Skin of body (tissue), 2 donors: ENCODE measurements around the gene FKBP1C. TPM values are rescaled to one million over a fixed set of nuclear protein-coding genes. Genes with fewer than 3 reads are reported as not detected.
"Not testable (repeated sequence)": the region's sequence is repeated elsewhere in the genome, so short reads cannot be mapped to it uniquely, and the experiment has no call there.

Source experiments
- DNase-seq: peaks from one replicate; lab custom pipeline; 2025; lab: John Stamatoyannopoulos, UW
- total RNA-seq: library from RNA; depleted of rRNA; stranded (reverse); fragments of >200 nt; gene quantifications from one replicate; pipeline ENCODE4 v1.2.3, GENCODE V29; 2014

The FKBP1C gene
- total RNA-seq, result not detected

GRCh38 chr6:63211343-63211742 is at the start of gene FKBP1C:
Gene FKBP1C, plus strand, starts transcription at chr6:63211469.
- not testable (repeated sequence) for DNase-seq

- DNase-seq, result not testable (repeated sequence)
Measured at GRCh38 chr6:63164047-63164803, 47.0 kb upstream of the FKBP1C start.

- no peak for DNase-seq
Measured at GRCh38 chr6:63174173-63174572, 37.1 kb upstream of the FKBP1C start.

- no peak for DNase-seq
Measured at GRCh38 chr6:63176181-63176580, 35.1 kb upstream of the FKBP1C start.

- DNase-seq, result no peak
Measured at GRCh38 chr6:63180367-63180766, 30.9 kb upstream of the FKBP1C start.

GRCh38 chr6:63186970-63187369 is 24.3 kb upstream of the FKBP1C start:
- no peak for DNase-seq

- DNase-seq, result no peak
Measured at GRCh38 chr6:63188828-63189227, 22.4 kb upstream of the FKBP1C start.

GRCh38 chr6:63193324-63193723 is 17.9 kb upstream of the FKBP1C start:
- DNase-seq, result no peak

- no peak for DNase-seq
Measured at GRCh38 chr6:63197741-63198140, 13.5 kb upstream of the FKBP1C start.

GRCh38 chr6:63213325-63213724 is 2.1 kb downstream of the FKBP1C start:
- no peak for DNase-seq

- no peak for DNase-seq
Measured at GRCh38 chr6:63214816-63215215, 3.5 kb downstream of the FKBP1C start.

GRCh38 chr6:63224179-63224578 is 12.9 kb downstream of the FKBP1C start:
- DNase-seq, result no peak

GRCh38 chr6:63225987-63226386 is 14.7 kb downstream of the FKBP1C start:
- DNase-seq, result not testable (repeated sequence)

- DNase-seq, result not testable (repeated sequence)
Measured at GRCh38 chr6:63227928-63228894, 16.9 kb downstream of the FKBP1C start.

- not testable (repeated sequence) for DNase-seq
Measured at GRCh38 chr6:63230027-63230426, 18.8 kb downstream of the FKBP1C start.

GRCh38 chr6:63230511-63230910 is 19.2 kb downstream of the FKBP1C start:
- not testable (repeated sequence) for DNase-seq

- DNase-seq, result no peak
Measured at GRCh38 chr6:63236398-63236817, 25.1 kb downstream of the FKBP1C start.

- DNase-seq, result no peak
Measured at GRCh38 chr6:63245420-63245819, 34.2 kb downstream of the FKBP1C start.

GRCh38 chr6:63245909-63246308 is 34.6 kb downstream of the FKBP1C start:
- DNase-seq, result no peak

- DNase-seq, result no peak
Measured at GRCh38 chr6:63246581-63246980, 35.3 kb downstream of the FKBP1C start.

GRCh38 chr6:63249875-63250482 is 38.7 kb downstream of the FKBP1C start:
- no peak for DNase-seq

GRCh38 chr6:63259153-63259552 is 47.9 kb downstream of the FKBP1C start:
- DNase-seq, result no peak
